H9 (cell line): ENCODE results near the gene DGKD. TPM values are rescaled to one million over a fixed set of nuclear protein-coding genes. Genes with fewer than 3 reads are reported as not detected.

Experiments
- DNase-seq: peaks from one replicate; pipeline ENCODE4 v3.0.0-alpha.2; 2017
- H2AFZ ChIP-seq: one replicate; pipeline ENCODE4 v1.6.1; 2013; ENCODE audit warnings: mild to moderate bottlenecking, low read length, control low read depth, moderate library complexity
- H2AK5ac ChIP-seq: 2 replicates; pipeline ENCODE4 v1.6.1; 2013; ENCODE audit warnings: low read length, control low read depth, mixed read lengths; ENCODE audit not compliant: insufficient read length
- H2BK120ac ChIP-seq: one replicate; pipeline ENCODE4 v1.6.1; 2013; ENCODE audit warnings: low read depth, mild to moderate bottlenecking, low read length, control low read depth, inconsistent platforms; ENCODE audit not compliant: poor library complexity, severe bottlenecking
- H2BK12ac ChIP-seq: 2 replicates; pipeline ENCODE4 v1.6.1; 2013; ENCODE audit warnings: low read length, control low read depth, mixed read lengths, low read depth; ENCODE audit not compliant: insufficient read length
- H2BK15ac ChIP-seq: 2 replicates; pipeline ENCODE4 v1.6.1; 2013; ENCODE audit warnings: low read depth, low read length, control low read depth
- H2BK20ac ChIP-seq: one replicate; pipeline ENCODE4 v1.6.1; 2013; ENCODE audit warnings: low read depth, mild to moderate bottlenecking, low read length, control low read depth, inconsistent platforms; ENCODE audit not compliant: poor library complexity, severe bottlenecking
- H2BK5ac ChIP-seq: 2 replicates; pipeline ENCODE4 v1.6.1; 2013; ENCODE audit warnings: low read length, control low read depth, mixed read lengths; ENCODE audit not compliant: insufficient read length
- H3K14ac ChIP-seq: 2 replicates; pipeline ENCODE4 v1.6.1; 2013; ENCODE audit warnings: low read length, control low read depth; ENCODE audit not compliant: insufficient read depth
- H3K18ac ChIP-seq: 2 replicates; pipeline ENCODE4 v1.6.1; 2013; ENCODE audit warnings: low read depth, mild to moderate bottlenecking, mixed read lengths, low read length, control low read depth; ENCODE audit not compliant: insufficient read length
- H3K23ac ChIP-seq: 2 replicates; pipeline ENCODE4 v1.6.1; 2013; ENCODE audit warnings: low read length, control low read depth, mixed read lengths, low read depth; ENCODE audit not compliant: insufficient read length
- H3K23me2 ChIP-seq: 2 replicates; pipeline ENCODE4 v1.6.1; 2013; ENCODE audit warnings: low read depth, mild to moderate bottlenecking, mixed read lengths, low read length, control low read depth; ENCODE audit not compliant: insufficient read length, poor library complexity, severe bottlenecking
- H3K27ac ChIP-seq: 2 replicates; pipeline ENCODE4 v1.5.1; 2013; ENCODE audit warnings: low read length, control low read depth, mixed read lengths, low read depth; ENCODE audit not compliant: insufficient read length
- H3K27me3 ChIP-seq: 2 replicates; pipeline ENCODE4 v1.6.1; 2013; ENCODE audit warnings: low read length, control low read depth, inconsistent platforms; ENCODE audit not compliant: insufficient read depth
- H3K4ac ChIP-seq: 2 replicates; pipeline ENCODE4 v1.6.1; 2013; ENCODE audit warnings: low read depth, mild to moderate bottlenecking, control low read depth, inconsistent platforms, low read length, moderate library complexity
- H3K4me1 ChIP-seq: 2 replicates; pipeline ENCODE4 v1.6.1; 2013; ENCODE audit warnings: low read length, control low read depth, inconsistent platforms; ENCODE audit not compliant: insufficient read depth
- H3K4me2 ChIP-seq: 2 replicates; pipeline ENCODE4 v1.6.1; 2013; ENCODE audit warnings: low read length, control low read depth, mixed read lengths; ENCODE audit not compliant: insufficient read length, insufficient read depth
- H3K56ac ChIP-seq: 2 replicates; pipeline ENCODE4 v1.6.1; 2013; ENCODE audit warnings: low read depth, mild to moderate bottlenecking, mixed read lengths, low read length, control low read depth; ENCODE audit not compliant: insufficient read length
- H3K79me1 ChIP-seq: 2 replicates; pipeline ENCODE4 v1.6.1; 2013; ENCODE audit warnings: low read depth, mild to moderate bottlenecking, moderate library complexity, low read length, control low read depth, inconsistent platforms; ENCODE audit not compliant: insufficient read depth, poor library complexity, severe bottlenecking
- H3K79me2 ChIP-seq: 2 replicates; pipeline ENCODE4 v1.6.1; 2013; ENCODE audit warnings: low read length, control low read depth, inconsistent platforms; ENCODE audit not compliant: insufficient read depth
- H3K9ac ChIP-seq: 2 replicates; pipeline ENCODE4 v1.6.1; 2013; ENCODE audit warnings: low read length, control low read depth, mixed read lengths; ENCODE audit not compliant: insufficient read length; ENCODE audit errors: extremely low read depth
- H3K9me3 ChIP-seq: one replicate; pipeline ENCODE4 v1.6.1; 2013; ENCODE audit warnings: low read depth, low read length, inconsistent platforms; ENCODE audit not compliant: control insufficient read depth
- H3T11ph ChIP-seq: one replicate; pipeline ENCODE4 v1.6.1; 2013; ENCODE audit warnings: mild to moderate bottlenecking, low read length, control low read depth, inconsistent platforms
- H4K20me1 ChIP-seq: one replicate; pipeline ENCODE4 v1.6.1; 2013; ENCODE audit not compliant: control insufficient read depth, insufficient read length, insufficient read depth
- H4K5ac ChIP-seq: 2 replicates; pipeline ENCODE4 v1.6.1; 2013; ENCODE audit warnings: low read depth, mild to moderate bottlenecking, mixed read lengths, low read length, control low read depth; ENCODE audit not compliant: insufficient read length
- H4K8ac ChIP-seq: replicated peaks from 2 replicates; pipeline ENCODE4 v1.6.1; 2013; ENCODE audit warnings: low read length, control low read depth, mixed read lengths, low read depth; ENCODE audit not compliant: insufficient read length
- H4K91ac ChIP-seq: 2 replicates; pipeline ENCODE4 v1.6.1; 2013; ENCODE audit warnings: low read depth, mild to moderate bottlenecking, moderate library complexity, mixed read lengths, low read length, control low read depth; ENCODE audit not compliant: insufficient read length
- H3K27ac Mint-ChIP-seq, 3 experiments: 2 replicates in 2 of 3; 3 replicates in 1 of 3; pipeline ENCODE4 v1.8.0; 2020 to 2021; ENCODE audit warnings: mixed read lengths in 3 of 3, mild to moderate bottlenecking in 1 of 3, moderate library complexity in 1 of 3
- H3K27me3 Mint-ChIP-seq: 2 replicates; pipeline ENCODE4 v1.8.0; 2021; ENCODE audit warnings: low read depth, mild to moderate bottlenecking, moderate library complexity, mixed read lengths
- H3K36me3 Mint-ChIP-seq, 3 experiments: 2 replicates in 2 of 3; 3 replicates in 1 of 3; pipeline ENCODE4 v1.8.0; 2020 to 2021; ENCODE audit warnings: low read depth in 3 of 3, mixed read lengths in 3 of 3; ENCODE audit not compliant: insufficient read depth in 1 of 3
- H3K4me1 Mint-ChIP-seq, 2 experiments: 2 replicates each; pipeline ENCODE4 v1.8.0; 2020; ENCODE audit warnings: mixed read lengths in 2 of 2
- H3K4me3 Mint-ChIP-seq, 2 experiments: 2 replicates in 1 of 2; 3 replicates in 1 of 2; pipeline ENCODE4 v1.8.0; 2020 to 2021; ENCODE audit warnings: mild to moderate bottlenecking in 2 of 2, mixed read lengths in 2 of 2, moderate library complexity in 1 of 2
- H3K9me3 Mint-ChIP-seq, 2 experiments: 2 replicates in 1 of 2; 3 replicates in 1 of 2; pipeline ENCODE4 v1.8.0; 2020; ENCODE audit warnings: mild to moderate bottlenecking in 2 of 2, mixed read lengths in 2 of 2, moderate library complexity in 1 of 2
- CTCF ChIP-seq: fragments of 200-600 bp; sonication (generic); conservative IDR thresholded peaks from 3 replicates; pipeline ENCODE4 v1.8.0; 2021; ENCODE audit warnings: antibody characterized with exemption, mild to moderate bottlenecking
- WGBS: extraction: QIAGEN DNeasy Blood & Tissue Kit; methylation state at CpG from one replicate; pipeline ENCODE4 v1.1.7; 2013; ENCODE audit warnings: missing lambda C conversion rate, low lambda C conversion rate, mixed read lengths; ENCODE audit not compliant: insufficient read length; ENCODE audit errors: extremely low coverage; 5-methylcytosine and 5-hydroxymethylcytosine counted together
- total RNA-seq: library from RNA; stranded (reverse); gene quantifications from 2 replicates; pipeline ENCODE4 v1.2.1, GENCODE V29; 2021

The DGKD gene
- total RNA-seq, 1 experiment from 2014 or later = 20.7 TPM

GRCh38 chr2:233320470-233320869 lies 33.8 kb upstream of the DGKD start:
- H2BK5ac ChIP-seq = no peak overlapping the region
- H2BK12ac ChIP-seq = no peak overlapping the region
- H3K9ac ChIP-seq = no peak overlapping the region
- Mint-ChIP-seq H3K4me3 (no peak overlapping the region), H3K27me3 (peaks cover 61% of the 10 kb centered on the region), H3K36me3 (no peaks in the 10 kb centered on the region), H3K9me3 (no peaks in the 10 kb centered on the region), H3K27ac (no peak overlapping the region), H3K4me1 (no peaks in the 10 kb centered on the region)
- no peak overlapping the region for H2AFZ ChIP-seq
- H3K4me1 ChIP-seq = no peaks in the 10 kb centered on the region
- no peak overlapping the region for H2BK120ac ChIP-seq
- H3K14ac ChIP-seq = no peak overlapping the region
- H2BK15ac ChIP-seq = no peak overlapping the region
- no peaks in the 10 kb centered on the region for H4K20me1 ChIP-seq
- WGBS = no CpG with 5 or more reads among the region's 17 CpGs
- H3K4ac ChIP-seq = no peak overlapping the region
- no peak overlapping the region for H3K18ac ChIP-seq
- no peak for TF ChIP-seq CTCF
- H3K23ac ChIP-seq = no peak overlapping the region
- H3K9me3 ChIP-seq = no peaks in the 10 kb centered on the region
- no peak overlapping the region for H3K4me2 ChIP-seq
- H2BK20ac ChIP-seq = no peak overlapping the region
- H4K8ac ChIP-seq = no peak overlapping the region
- no peak overlapping the region for H3K56ac ChIP-seq
- H3K27me3 ChIP-seq = no peaks in the 10 kb centered on the region
- H3K23me2 ChIP-seq = no peaks in the 10 kb centered on the region
- no peak overlapping the region for H3T11ph ChIP-seq
- no peak overlapping the region for H2AK5ac ChIP-seq
- DNase-seq = no peak
- H4K91ac ChIP-seq = no peak overlapping the region
- H4K5ac ChIP-seq = no peak overlapping the region
- no peak overlapping the region for H3K27ac ChIP-seq
- H3K79me2 ChIP-seq = no peaks in the 10 kb centered on the region
- H3K79me1 ChIP-seq = no peaks in the 10 kb centered on the region
